NCI-H2107 (cell line): ENCODE measurements around the gene AP5Z1.
"Not testable (repeated sequence)": the region's sequence is repeated elsewhere in the genome, so short reads cannot be mapped to it uniquely, and the experiment has no call there.

ENCODE experiments used
- DNase-seq: peaks from one replicate; lab custom pipeline; 2025; lab: John Stamatoyannopoulos, UW

AP5Z1 gene

DNA sequence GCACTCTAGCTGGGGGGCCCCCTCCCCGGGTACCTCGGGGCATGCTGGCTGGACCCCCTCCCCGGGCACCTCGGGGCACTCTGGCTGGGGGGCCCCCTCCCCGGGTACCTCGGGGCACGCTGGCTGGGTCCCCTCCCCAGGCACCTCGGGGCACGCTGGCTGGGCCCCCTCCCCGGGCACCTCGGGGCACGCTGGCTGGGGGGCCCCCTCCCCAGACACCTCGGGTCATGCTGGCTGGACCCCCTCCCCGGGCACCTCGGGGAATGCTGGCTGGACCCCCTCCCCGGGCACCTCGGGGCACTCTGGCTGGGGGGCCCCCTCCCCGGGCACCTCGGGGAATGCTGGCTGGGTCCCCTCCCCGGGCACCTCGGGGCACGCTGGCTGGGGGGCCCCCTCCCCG lies 27.2 kb downstream of the AP5Z1 start:
- not testable (repeated sequence) for DNase-seq

DNA sequence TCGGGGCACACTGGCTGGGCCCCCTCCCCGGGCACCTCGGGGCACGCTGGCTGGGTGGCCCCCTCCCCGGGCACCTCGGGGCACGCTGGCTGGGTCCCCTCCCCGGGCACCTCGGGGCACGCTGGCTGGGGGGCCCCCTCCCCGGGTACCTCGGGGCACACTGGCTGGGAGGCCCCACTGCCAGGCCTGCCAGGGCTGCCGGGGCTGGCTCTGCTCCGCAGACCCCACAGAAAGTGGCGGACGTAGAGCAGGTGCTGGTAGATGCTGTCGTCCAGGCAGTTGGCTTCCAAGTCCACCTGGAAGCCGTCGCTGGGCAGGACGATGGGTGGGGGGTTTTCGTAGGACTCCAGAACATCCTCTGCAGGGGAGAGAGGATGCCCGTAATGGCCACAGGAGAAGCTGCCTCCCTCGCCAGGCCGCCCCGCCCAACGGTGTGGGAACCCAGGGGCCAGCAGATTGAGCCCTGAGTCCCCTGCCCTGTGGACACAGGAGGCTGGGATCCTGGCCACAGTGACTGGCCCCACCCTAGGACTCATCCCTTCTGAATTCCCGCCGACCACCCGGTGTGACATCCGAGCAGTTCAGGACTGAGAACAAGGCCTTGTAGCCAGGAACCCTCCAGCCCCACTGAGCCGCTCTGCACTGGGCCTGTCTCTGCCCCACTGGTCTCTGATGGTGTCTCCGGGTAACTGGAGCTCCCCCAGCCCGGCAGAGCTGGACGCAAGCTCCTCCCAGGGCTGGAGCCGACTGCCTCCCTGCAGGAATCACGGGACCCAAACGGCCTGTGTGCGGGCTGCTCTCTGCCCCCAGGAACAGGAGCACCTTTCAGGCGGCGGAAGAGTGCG lies 28.2 kb downstream of the AP5Z1 start:
- no peak for DNase-seq

DNA sequence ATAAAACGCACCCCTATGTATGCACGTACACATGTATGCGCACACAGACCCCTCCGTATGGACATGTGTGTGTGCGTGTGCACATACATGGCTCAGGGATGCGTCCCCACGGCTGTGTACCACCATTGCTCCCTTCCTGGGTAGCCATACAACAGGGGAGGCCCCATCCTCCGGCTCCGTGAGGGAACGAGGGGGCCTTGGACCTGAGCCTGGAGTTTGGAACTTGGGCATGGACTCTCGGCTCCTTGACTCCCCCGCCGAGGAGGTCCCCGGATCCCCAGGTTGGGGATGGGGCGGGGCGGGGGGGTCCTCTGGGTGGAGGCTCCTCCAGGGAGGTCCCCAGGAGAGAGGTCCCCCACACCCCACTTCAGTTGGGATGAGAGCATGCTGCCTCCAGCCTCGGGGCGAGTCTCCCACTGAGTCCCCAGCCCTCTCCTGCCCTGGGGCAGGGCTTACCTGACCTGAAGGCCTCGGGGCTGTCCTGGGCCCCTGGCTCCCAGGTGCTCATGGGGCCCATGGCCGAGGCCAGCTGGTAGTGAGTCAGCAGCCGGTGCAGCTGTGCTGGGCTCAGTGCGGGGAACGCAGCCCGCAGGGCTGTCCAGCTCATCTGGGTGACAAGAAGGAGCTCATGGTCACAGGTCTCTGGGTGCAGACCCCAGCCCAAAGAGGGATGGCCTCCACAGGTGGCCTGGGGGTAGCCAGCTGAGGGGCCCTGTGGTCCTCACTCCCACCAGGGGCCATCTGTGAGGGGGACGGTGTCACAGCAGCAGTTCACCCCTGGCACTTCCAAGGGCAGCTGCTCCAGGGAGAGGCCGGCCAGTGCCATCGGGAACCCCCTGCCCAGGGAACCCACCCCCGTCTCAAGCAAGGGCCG lies 29.9 kb downstream of the AP5Z1 start:
- DNase-seq, result no peak

DNA sequence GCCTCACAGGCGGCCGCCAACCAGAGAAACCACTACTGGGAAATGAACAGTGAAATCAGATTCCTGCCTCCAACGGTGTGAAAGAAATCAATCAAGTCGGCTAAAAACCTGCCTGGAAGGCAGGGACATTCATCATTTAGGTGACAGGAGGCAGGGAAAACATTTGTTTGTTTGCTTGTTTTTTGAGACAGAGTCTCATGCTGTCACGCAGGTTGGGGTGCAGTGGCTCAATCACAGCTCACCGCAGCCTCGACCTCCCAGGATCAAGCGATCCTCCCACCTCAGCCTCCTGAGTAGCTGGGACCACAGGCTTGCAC lies 30.5 kb downstream of the AP5Z1 start:
- no peak for DNase-seq

DNA sequence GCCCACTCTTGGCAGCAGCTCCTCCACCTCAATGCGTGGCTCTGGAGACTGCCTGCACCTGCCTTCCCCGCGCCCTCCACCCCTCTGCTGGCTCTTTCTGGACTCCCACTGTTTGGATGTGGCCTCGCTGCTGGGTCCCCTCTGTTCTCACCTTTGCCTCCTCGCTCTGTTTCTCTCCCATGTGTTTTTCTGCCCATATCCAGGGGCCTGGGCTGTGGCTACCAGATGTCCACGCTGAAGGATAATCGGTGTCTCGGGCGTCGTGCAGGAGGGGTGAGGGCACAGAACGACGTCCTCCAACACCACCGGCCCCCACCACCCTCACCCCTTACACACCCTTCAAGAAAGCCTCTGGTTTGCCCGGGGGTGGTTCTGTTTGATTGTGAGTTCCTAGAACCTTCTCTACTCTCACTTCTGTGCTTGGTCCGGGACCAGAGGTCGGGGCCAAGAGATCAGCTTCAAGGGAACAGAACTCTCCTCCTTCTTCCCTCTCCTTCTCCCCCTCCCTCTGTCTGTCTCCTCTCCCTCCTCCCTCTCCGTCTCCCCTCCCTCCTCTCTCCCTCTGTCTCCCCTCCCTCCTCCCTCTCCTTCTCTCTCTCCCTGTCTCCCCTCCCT lies 31.7 kb downstream of the AP5Z1 start:
- no peak for DNase-seq

DNA sequence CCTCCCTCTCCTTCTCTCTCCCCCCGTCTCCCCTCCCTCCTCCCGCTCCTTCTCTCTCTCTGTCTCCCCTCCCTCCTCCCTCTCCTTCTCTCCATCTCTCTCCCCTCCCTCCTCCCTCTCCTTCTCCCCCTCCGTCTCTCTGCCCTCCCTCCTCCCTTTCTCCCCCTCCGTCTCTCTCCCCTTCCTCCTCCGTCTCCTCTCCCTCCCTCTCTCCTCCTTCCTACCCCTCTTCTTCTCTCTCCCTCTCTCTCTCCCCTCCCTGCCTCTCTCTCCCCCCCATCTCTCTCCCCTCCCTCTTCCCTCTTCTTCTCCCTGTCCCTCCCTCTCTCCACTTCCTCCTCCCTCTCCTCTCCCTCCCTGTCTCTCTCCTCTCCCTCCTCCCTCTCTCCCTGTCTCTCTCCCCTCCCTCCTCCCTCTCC lies 32.2 kb downstream of the AP5Z1 start:
- no peak for DNase-seq

DNA sequence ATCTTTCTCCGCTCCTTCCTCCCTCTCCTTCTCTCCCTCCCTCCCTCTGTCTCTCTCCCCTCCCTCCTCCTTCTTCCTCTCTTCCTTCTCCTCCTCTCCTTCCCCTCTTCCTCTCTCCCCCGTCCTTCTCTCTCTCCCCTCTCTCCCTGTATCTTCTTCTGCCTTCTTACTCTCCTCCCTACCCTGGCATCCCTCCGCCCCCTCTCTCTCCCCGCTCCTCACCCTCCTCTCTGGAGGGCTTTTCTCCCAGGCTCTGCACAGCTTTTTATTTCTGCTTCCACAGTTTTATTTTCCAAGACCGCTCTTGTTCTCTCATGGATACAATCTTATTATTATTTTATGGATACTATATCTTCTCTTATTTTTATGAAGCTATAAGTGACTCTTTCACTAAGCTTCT lies 32.6 kb downstream of the AP5Z1 start:
- DNase-seq, result no peak

DNA sequence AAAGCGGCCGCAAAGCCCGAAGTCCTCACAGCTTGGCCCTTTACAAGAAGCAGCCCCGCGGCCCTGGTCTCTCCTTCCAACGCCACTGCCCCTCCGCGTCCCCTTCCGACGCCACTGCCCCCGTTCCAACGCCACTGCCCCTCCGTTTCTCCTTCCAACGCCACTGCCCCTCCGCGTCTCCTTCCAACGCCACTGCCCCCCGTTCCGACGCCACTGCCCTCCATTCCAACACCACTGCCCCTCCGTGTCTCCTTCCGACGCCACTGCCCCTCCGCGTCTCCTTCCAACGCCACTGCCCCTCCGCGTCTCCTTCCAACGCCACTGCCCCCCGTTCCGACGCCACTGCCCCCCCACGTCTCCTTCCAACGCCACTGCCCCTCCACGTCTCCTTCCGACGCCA lies 33.1 kb downstream of the AP5Z1 start:
- DNase-seq, result no peak

DNA sequence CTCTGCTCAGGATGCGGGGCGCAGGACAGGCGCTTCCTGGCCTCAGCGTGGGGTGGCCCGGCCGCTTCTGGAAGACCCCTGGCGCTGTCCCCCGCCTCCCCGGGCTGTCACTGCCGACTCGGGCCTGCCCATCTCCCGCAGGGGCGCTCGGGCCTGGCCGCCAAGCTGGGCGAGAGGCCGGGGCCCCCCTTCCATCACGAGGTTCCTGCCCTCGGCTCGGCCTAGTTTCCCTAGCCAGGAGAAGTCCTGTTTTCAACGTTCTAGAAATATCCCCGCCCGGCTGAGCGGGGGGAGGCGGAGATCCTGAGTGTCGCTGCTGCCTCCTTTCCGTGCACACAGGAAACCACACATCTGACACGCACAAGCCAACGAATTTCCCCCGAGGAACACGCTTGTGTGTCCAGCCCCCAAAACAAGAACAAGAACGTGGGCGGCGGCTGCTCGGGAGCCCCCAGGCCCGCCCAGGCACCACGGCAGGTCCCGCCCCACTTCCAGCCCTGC lies 33.7 kb downstream of the AP5Z1 start:
- DNase-seq, result no peak

DNA sequence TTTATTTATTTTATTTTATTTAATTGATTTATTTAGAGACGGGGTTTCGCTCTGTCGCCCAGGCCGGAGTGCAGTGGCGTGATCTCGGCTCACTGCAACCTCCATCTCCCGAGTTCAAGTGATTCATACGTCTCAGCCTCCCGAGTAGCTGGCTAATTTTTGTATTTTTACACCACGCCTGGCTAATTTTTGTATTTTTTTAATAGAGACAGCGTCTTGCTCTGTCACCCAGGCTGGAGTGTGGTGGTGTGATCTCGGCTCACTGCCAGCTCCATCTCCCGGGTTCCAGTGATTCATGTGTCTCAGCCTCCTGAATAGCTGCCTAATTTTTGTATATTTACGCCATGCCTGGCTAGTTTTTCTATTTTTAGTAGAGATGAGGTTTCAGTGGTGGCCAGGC lies 34.2 kb downstream of the AP5Z1 start:
- DNase-seq, result no peak

DNA sequence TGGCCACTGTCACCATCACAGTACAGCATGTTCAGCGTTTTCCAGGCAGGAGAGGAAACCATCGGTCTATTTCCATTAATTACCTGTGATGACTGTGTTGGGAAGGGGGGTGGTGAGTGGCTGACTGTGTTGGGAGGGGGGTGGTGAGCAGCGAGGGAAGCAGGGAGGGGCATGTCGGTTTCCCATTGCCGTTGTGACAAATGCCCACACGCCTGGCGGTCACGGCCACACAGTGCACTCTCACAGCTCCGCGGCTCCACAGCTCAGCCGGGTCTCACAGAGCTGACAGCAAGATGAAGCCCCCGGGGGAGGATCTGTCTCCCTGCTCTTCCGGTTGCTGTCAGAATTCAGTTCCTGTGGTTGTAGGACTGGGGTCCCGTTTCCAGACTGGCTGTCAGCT lies 39.0 kb downstream of the AP5Z1 start:
- no peak for DNase-seq

DNA sequence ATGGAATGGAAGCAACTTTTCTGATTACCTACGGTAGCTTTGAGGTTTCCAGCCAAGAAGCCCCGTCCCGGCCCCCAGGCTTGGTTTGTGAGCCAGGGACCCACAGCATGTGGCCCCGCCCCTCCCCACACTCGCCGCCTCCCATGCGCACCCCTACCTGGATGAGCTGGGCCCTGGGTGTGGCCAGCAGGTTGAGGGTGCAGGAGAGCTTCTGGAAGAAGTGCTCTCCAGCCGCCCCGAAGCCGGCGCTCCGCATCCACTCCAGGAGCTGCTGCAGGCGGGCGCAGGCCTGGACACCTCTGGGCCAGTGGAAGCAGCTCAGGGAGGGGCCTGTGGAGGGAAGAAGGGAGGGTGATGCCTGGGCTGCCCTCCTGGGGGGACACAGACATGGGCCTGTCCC lies 39.7 kb downstream of the AP5Z1 start:
- no peak for DNase-seq

DNA sequence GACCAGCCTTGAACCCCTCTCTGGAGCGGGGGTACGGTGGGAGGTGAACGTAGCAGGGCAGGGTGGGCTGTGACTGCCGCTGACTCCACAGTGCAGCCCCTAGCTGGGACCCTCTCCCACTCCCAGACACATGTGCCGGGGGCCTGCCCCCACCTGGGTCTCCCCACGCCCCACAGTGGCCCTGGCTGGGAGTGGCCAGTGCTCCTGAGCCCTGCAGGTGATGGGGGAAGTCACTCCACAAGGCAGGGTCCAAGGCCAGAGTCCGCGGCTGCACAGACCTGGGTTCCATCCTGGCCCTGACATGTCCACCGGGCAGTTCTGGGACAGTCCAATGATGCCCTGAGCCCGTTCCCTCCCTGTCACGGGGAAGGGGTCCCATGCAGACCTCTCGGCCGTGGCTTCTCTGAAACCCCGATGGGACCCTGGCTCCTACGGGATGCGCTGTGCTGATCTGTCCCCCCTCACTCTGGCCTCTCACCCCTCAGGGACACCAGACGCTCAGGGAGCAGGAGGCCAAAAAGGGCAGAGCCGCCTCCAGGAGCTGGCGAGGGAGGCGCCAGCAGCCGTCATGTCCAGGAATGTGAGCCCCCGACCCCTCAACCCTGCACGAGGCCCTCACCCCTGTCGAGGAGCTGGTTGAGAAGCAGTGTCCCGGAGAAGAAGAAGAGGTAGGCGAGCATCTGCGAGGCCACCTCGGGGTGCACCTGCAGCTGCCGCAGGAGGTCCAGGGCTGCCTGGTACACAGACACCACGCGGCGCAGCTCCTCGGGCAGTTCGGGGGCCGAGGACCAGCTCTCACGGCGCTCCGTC lies 40.4 kb downstream of the AP5Z1 start:
- DNase-seq, result no peak

DNA sequence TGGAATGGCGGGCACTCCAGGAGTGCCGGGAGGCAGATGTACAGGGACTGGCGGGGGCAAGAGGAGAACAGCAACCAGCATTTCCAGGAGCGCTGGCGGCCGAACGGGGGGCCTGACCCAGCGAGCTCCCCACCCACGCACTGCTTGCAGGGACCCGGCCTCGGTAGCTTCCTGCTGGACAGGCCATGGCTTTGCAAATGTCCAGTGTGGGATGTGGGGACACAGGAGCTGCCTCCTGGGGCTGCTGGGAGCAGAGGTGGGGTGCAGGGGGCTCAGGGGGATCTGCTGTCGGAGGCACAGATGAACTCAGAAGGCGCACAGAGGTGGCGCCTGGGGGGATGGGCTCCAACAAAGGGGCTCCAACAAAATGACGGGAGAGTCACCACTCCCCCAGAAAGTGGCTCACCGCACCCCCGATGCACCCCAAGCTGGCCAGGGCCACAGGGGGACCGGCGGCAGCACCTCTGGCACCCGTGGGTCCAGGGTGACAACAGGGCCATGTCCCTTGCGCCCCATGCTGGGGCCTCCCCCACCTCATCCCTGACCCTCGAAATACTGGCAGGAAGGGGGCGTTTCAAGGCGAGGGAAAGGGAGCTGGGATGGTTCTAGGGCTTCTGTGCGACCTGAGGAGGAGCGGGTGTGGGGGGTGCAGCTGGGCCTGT lies 41.1 kb downstream of the AP5Z1 start:
- no peak for DNase-seq

DNA sequence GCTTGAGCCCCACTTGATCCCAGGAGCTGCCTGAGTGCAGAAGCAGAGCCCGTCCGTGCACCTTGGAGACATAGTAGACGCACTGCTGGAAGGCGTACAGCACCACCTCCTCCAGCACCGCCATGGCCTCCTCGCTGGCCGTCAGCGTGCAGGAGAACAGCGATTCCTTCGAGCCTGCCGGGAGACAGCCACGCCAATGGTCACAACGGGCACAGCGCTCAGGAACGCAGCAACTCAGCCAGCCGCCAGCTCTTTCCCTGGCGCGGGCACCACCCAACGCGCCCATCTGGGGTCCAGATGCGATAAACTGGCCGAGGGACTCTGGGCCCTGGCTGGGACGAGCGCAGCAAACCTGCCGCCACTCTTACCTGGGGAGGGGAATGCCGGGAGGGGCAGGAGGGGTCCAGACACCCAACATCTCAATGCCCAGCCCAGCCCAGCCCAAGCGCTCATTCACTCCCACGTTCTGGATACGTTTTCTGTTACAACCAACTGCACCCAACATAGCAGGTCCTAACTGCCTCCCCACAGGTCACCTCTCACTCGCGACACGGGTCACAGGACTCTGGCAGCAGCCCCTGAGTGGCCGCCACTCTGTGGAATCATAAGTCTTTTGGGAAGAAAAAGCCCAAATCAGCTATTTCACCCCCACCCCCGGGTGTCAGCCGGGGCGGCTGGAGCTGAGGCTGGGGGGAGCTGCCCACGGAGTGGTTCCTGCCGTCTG lies 41.9 kb downstream of the AP5Z1 start:
- no peak for DNase-seq

DNA sequence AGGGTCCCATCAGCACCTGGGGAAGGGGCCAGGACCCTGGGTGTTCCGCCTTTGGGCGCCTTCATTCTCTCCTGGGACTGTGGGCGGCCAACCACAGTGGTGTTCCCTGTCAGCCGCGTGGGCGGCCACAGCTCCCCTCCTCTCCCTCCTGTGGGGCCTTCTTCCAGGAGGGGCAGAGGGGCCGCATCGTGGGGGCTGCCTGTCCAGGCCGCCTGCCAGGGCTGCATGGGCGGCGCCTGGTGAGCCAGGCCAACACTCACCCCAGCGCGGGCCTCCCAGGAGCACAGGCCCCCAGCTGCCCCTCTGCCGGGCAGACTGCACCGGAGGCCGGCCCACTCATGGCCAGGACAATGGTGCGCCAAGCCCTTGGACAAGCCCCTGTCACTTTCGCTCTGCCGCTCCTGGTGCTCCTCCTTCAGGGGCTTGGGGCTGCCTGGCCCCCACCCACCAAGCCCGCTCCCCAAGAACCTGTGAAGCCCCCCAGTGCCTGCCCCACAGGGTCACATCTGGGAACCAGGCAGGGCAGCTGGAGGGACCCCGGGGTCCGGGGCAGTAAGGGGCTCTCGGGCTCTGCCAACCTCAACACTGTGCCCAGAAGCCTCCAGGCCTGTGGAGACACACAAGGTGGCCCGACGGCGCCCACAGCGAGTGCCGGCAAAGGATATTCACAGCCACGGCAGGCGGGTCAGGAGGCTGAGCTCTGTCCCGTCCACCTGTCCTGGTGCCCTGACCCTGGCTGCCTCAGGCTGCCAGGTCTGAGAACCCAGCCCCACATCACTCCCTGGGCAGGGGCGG lies 42.8 kb downstream of the AP5Z1 start:
- DNase-seq, result no peak

DNA sequence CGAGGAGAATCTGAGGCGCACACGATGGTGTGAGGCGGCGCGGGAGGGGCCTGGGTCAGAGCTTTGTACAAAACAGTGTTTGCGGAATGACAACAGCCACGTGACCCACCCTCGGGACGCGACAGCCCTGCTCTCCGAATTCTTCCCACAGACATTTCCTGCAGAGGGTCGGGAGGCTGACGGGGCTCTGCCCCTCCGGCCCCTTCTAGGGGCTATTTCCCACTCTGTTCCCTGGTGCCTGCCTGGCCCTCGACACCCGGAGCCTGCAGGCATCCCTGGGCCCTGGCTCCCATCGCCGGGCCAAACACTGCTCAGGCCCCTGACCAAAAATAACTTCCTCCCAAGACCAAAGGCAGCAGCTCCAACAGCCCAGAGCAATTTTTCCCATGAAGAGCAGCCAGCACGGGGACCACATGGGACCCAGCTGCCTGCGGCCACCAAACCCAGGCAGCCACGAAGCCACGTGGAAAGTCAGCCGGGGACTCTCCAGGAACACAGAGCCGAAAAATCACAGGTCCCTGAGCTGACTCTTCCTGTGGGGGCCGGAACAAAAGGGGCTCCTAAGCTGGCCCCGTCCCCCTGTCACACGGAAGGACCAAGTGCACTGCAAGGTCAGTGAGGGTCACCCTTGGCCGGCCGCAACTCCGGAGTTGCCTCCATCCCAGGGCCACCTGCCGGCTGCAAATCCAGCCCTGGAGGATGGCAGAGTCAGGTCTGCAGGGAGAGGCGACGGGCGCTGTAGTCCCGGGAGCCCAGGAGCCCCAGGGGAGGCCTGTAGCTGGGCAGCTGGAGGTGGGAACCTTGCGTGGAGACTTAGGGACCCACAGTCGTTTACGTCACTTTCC lies 44.4 kb downstream of the AP5Z1 start:
- no peak for DNase-seq

DNA sequence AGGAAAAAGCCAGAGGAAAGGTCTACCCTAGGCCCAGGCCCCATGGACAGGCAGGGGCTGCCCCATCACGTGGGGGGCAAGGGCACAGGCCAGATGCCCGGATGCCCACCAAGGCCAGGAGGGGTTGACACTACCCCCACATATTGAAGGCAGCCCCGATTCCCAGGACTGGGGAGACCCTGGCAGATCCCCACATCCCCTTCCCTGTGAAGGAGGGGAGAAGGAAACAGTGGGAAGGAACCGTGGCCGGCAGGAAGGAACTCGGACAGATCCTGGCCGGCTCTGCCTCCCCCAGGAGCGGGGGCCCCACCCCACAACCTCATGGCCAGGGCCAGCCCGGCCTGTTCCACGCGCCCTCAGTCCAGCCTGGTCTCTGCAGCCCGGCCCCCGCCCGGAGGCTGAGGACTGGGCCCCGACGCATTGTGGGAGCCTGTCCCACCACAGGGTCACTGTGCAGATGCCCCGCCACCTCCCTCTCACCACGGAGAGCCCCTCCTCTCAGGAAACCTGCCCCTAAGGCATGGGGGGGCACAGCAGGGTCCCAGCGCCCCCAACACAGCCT lies 45.1 kb downstream of the AP5Z1 start:
- DNase-seq, result no peak
